Suprapubic skin (tissue), 4 donors: Measurements from ENCODE around the gene LMBRD1.

Source experiments
- POLR2A ChIP-seq, 2 donors: fragments of 450-650 bp; IDR thresholded peaks; one replicate each; pipeline ENCODE4 v1.6.1; 2017; ENCODE audit warnings: antibody characterized with exemption in 2 of 2, mild to moderate bottlenecking in 2 of 2, moderate library complexity in 2 of 2
- POLR2AphosphoS5 ChIP-seq, 3 donors: sonication (generic); formaldehyde crosslinking; IDR thresholded peaks; one replicate each; pipeline ENCODE4 v1.6.1; 2017; ENCODE audit warnings: antibody characterized with exemption in 3 of 3
- TF ChIP-seq, protein P1 (sequence below), 2 donors: fragments of 200-600 bp in 1 of 2; fragments of 450-650 bp in 1 of 2; sonication (generic) in 1 of 2; IDR thresholded peaks; one replicate each; pipeline ENCODE4 v1.5.1; 2016 to 2019; ENCODE audit warnings: antibody characterized with exemption in 2 of 2, mild to moderate bottlenecking in 1 of 2, moderate library complexity in 1 of 2

DNA sequence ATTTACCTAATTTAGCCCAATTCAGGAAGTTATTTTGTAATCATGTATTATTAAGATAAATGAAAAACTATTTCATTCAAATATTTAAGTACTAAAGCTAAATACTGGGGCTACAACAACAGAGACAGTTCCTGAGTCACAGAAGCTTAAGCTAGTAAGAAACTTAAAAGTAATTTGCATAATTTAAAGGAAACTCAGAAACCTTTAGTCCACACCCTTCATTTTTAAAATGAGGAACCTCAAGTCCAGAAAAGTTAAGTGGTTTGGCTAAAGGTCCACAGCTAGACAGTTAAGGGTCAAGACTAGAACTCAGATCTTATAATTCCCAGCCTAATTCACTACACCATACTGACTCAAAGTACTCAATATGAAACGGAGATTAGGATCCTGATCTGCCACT, 7.2 kb downstream of the LMBRD1 start:
- TF ChIP-seq POLR2AphosphoS5 (IDR thresholded peaks at IDR 0.05), result no peak
- no peak for TF ChIP-seq POLR2A (IDR thresholded peaks at IDR 0.05)
- TF ChIP-seq, protein P1, sequence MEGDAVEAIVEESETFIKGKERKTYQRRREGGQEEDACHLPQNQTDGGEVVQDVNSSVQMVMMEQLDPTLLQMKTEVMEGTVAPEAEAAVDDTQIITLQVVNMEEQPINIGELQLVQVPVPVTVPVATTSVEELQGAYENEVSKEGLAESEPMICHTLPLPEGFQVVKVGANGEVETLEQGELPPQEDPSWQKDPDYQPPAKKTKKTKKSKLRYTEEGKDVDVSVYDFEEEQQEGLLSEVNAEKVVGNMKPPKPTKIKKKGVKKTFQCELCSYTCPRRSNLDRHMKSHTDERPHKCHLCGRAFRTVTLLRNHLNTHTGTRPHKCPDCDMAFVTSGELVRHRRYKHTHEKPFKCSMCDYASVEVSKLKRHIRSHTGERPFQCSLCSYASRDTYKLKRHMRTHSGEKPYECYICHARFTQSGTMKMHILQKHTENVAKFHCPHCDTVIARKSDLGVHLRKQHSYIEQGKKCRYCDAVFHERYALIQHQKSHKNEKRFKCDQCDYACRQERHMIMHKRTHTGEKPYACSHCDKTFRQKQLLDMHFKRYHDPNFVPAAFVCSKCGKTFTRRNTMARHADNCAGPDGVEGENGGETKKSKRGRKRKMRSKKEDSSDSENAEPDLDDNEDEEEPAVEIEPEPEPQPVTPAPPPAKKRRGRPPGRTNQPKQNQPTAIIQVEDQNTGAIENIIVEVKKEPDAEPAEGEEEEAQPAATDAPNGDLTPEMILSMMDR (IDR thresholded peaks at IDR 0.05), result no peak
